Hematopoietic multipotent progenitor cell treated with erythropoietin and hydrocortisone succinate and interleukin-3 and kit ligand, for 15 days (in vitro differentiated cells): ENCODE measurements around the gene PON2.

Experiments
- DNase-seq: peaks from one replicate; pipeline ENCODE4 v3.0.0-alpha.2; 2015; ENCODE audit warnings: low spot score

Gene PON2

DNA sequence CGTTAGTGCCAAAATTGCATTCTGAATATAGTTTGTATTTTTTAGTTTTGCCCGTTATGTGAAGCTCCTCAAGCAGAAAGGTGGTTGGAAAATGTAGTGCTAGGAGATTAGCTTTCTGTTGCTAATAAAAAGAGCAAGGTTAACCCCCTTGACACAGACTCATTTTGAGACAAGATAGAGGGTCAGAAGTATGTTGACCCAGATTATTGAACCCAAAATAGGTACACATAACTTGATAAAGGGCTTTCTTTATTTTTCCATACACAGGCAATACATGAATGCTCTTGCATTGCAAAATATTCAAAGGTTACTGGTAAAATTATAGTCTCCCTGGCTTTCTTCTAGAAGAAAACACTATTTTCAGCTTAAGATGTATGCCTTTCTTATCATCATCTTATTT lies 10.0 kb upstream of the PON2 start:
- no peak for DNase-seq

DNA sequence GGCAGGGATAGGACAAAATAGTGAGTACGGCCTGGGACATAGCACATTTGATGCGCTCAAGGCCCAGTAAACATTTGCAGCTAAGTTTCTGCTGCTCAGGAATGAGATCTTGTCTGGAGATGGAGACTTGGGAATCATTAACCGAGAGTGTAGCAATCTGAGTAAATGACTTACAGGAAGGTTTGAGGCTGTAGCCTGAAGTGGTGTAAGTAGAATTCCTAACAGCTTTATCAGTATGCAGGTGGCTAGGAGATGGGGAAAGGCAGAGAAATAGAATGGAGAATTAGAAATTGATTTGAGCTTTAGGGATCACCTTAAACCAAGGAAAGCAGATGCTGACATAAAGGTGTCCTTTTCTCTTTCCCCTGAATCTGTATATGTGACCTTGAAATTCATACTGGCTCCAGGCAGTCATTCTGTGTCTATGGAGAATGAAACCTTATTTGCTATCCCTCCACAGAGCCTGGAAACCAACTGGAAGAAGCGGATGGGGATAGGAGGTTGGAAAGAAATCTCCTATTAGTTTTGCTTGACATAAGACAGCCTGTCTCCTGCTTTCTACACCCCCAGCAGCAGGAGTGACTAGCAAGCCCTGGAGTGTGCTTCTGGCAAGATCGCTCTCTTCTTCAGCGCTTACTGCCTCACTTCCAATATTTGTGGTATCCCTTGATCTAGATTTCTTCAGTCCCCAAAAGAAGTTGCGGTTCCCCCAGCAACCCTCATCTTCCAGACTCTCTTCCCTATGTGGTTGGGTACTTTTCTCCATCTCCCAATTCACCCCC lies 6.4 kb upstream of the PON2 start:
- DNase-seq = no peak

DNA sequence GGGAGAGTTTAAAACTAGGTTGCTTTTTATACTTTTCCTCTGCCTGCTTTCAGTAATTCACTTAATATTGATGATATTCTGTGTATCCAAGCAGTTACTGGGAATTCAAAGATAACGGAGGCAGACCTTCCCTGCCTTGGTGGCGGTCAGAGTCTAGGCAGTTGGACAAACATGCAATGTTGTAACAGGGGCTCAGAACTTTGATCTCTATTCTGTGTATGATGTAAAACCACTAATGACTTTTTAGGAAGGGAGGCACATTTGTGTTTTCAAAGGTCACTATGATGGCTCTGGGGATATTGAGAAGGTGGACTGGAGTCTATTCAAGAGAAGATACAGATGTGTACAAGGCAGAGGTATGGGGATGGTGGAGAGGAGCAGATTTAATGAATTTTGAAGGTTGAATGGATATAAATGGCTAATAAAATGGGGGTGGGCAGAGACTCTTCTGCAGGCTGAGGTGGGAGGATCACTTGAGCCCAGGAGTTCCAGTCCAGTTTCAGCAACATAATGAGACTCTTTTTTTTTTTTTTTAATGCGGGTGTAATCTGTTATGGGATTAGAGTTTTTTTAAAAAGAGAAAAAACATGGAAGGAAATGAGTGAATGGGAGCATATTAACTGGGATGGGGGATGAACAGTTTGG lies 5.7 kb upstream of the PON2 start:
- DNase-seq = no peak

DNA sequence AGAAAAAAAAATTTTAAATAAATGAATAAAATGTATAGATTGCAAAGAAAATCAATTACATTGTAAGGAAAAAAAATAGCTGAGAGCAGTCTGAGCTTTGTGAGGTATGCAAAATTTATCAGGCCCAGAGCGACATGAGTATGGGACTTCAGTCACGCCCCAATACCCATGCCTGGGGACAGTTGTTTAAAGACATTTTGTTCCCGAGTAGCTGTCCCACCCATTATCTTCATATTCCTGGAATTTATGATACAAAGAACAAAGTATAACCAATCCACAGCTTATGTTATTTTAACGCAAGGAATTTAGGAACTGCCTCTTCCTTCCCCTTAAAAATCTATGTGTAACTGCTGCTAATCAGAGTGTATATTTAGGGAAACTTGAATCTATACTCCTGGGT lies 1.6 kb upstream of the PON2 start:
- DNase-seq = no peak

DNA sequence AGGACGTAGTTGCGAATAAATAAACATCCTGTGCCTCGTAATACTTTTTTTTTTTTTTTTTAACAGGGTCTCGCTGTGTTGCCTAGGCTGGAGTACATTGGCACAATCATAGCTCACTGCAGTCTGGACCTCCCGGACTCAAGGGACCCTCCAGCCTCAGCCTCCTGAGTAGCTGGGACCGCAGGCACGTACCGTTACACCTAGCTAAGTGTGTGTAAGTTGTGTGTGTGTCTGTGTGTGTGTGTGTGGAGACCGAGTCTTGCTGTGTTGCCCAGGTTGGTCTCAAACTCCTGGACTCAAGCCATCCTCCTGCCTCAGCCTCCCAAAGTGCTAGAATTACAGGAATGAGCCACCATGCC lies 573 bp upstream of the PON2 start:
- DNase-seq = no peak

DNA sequence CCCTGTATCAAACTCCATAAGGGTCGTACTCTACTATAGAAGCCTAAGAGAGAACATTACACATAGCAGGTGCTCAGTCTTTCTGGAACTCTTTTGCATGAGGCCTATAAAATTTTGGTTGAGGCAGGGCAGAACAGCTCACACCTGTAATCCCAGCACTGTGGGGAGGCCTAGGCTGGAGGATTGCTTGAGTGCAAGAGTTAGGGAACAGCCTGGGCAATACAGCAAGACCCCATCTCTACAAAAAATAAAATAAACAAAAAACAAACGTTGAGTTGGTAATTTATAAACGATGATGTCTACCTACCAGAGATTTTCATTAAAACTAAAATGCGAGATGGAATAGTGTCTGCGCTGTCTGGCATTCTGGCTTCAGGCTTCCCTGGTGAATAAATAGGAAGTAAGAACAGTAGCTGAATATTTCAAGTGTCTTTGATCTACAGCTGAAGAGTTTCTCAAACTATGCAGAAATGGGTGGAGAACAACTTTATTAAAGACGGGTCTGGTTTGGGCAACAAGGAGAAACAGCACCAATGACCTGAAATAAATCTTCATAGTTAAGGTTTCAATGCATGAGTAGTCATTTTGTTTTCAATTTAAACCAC lies 774 bp downstream of the PON2 start:
- DNase-seq = no peak

DNA sequence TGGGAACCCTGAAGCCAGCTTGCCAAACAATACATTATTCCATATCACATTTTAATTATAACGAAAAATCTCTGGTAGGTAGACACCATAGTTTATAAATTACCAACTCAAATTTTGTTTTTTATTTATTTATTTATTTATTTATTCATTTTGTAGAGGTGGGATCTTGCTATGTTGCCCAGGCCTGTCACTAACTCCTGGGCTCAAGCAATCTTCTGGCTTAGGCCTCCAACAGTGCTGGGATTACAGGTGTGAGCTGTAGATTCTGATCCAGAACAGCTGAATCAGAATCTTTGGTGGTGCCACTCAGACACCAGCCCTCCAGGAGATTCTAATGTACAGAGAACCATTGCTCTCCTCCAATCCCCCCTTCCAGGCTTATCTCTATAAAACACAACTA lies 1.7 kb downstream of the PON2 start:
- no peak for DNase-seq

DNA sequence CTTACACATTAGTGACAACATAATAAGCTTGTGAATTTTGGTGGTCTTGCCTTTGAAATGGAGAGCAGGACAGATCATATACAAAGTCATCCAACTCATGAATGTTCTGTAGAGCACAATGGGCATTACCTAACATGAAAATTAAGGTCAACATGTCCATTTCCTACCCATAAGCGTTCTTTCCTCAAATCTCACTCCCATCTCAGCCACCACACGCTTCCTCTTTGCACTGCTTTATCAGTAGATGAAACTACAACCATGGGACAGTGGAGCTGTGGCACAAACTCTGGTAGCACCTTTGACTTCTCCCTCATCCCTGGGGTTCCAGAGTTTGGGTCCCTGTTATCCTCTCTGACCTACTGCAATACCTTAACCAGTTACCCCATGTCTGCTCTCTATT lies 2.2 kb downstream of the PON2 start:
- DNase-seq = no peak

DNA sequence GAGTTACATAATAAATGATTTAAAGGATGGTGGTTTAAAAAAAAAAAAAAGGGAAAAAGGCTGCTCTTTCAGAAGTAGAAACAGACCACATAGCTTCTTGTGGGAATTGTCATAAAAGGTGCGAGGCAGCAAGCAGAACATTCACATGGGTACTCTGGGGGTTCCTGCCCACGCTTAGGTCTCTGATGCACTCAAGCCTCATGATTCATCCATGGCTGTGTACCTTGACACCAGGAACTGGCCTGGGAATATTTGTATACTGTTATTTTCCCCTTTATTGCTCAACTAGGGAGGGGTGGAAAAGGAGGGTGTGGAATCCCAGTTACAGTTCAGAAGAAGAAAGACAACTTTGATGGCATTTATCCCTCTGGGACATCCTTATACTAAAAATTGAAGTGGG lies 4.0 kb downstream of the PON2 start:
- DNase-seq = no peak

DNA sequence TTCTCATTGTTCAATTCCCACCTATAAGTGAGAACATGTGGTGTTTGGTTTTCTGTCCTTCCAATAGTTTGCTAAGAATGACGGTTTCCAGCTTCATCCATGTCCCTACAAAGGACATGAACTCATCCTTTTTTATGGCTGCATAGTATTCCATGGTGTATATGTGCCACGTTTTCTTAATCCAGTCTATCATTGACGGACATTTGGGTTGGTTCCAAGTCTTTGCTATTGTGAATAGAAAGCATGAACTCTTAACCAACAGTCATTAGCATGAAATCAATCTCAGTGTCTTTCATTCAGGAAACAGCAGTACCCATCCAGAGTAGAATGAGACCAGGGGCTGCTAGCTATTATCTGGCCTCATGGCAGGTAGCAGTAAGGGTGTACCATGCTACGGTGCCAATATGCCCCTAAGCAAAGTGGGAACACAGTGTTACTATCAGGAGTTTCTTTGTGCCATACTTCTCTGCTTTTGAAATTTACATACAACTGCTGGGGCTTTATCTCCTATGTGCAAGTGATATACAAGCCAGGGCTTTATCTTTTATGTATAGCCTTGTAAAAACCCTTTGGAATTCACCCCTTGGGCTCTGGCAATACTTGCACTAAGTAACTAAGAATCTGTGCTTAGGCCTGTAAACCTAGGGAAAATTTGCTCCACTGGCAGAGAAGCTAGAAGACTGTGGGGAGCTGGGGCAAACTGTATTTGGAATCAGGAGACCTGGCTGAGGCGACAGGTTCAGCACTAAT lies 5.4 kb downstream of the PON2 start:
- no peak for DNase-seq

DNA sequence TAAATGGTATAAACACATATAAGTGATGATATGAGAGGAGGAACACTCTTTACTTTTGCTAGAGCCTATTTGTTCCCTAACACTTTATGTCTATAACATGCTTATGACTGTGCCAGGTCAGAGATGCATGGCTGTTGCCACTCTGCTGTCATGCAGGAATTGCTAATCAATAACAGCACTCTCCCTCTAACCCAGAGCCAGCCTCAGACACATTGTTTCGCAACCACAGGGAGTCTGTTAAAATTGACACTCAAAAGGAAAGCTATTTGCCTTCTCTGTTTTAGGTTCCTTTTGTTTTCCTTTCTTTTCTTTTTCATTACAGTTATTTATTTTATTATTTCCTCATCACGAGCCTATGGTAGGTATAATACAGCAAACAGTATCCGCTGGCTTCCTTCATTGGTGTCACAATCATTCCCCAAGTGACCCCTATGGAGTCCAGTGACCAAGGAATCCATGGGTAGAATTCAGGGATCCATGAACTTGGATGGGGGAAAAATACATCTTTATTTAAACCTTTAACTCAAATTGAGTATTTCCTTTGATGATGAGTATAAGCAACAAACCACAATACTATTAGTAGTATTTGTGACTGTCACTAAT lies 6.8 kb downstream of the PON2 start:
- no peak for DNase-seq

DNA sequence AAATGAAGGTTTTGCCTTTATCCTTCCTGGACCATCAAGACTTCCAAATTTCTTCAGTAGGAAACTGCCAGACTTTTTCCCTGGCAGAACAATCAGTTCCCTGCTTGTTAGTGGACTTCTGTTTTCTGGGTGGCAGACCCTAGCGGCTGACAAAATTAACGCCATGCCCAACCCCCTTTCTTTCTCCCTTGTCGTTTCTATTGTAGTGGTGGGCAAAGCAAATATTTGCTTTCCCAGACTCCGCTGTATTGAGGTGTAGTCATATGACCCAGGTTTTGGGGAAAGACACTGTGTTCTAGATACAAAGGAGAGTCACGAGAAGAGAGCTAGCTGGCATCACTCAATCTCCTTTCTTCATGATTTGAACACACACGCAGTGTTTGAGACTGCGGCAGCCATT lies 7.7 kb downstream of the PON2 start:
- no peak for DNase-seq

DNA sequence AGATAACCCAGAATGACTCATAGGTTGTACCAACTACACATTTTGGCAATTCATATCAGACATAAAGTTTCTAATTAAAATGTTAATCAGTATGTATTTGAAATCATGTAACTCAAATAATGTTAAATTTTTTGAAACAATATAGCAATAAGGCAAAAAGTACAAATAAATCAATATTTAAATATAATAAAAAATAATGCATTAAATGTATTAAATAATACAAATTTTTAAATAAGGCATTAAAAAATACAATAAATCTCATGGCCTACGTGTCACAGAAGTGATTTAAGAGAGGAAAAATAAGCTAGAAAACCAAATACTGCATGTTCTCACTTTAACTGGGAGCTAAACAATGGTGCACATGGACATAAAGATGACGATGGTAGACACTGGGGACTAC lies 9.1 kb downstream of the PON2 start:
- DNase-seq = no peak

DNA sequence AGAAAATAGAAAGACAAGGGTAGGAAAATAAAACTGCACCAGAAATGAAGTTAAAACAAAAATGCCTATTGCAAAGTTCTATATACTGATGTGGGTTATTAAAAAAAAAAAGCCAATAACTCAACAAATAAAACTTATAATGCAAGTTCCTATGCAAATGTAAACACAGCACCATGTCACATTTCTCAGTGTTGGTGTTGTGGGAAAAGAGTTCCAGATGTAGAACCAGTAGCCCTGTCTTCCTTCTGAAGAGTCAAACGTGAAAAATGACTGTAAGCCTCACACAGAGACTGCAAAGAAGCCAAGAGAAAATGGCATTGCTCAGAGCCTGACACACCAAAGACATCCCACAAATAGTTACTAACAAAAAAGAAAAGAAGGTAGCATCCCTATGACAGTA lies 10.1 kb downstream of the PON2 start:
- no peak for DNase-seq

DNA sequence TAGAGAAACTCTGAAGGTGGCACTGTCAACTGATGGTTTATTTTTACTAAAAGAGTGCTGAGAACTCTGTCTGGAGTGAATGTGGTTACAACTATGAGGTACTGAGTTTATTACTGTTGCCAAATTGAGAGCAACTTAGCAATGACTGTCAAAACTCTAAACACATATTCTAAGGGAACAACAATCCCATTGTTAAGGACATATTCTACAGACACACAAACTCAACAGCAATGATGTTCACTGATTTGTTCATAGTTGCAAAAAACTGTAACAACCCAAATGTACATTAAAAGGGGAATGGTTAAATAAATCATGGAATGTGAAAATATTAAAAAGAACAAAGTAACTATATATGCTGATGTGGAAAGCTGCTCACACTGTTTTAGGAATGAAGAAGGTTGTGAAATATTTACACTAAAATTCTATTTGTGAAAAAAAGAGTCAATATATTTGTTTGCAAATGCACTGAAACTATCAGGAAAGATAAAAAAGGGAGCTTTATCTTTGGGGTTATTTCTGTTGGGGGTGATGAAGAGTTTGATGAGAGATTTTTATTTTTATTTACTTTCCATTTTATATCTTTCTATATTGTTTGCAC lies 12.9 kb downstream of the PON2 start:
- DNase-seq = no peak

DNA sequence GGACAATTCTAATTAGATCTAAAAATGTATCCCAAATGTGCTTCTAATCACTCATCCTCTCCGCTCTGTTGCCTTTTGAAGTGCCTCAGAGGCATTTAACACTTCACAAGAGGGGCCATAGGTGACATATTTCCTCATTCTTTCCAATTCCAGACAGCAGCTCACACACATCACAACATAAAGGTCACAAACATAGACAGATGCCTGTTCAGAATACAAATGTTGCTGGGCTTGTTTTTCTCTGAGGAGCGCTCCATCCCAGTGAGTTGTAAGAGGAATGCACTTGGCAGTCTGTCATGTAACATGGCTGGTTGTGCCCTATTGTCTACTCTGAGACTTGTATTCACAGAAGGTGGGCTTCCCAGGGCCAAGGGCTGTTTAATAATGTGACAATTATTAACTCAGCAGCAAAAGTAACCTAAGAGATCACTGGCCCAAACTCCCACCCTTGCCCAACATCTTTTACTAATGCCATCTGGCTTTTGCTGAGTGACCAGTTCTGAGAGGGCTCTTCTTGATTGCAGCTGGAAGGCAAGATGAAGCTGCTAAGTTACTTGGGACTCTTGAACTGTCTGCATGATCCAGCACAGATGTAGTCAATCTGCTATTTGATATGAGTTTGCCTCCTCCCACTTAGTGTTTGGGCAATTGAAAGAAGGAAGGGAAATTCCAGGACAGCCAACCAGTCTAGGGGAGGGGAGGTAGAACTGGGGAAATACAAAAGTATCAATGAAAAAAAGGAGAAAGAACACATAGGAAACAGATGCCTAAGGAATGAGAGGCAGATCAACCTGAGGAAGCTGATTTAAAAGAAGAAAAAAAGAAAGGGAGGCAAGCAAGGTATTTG lies 13.6 kb downstream of the PON2 start:
- no peak for DNase-seq

DNA sequence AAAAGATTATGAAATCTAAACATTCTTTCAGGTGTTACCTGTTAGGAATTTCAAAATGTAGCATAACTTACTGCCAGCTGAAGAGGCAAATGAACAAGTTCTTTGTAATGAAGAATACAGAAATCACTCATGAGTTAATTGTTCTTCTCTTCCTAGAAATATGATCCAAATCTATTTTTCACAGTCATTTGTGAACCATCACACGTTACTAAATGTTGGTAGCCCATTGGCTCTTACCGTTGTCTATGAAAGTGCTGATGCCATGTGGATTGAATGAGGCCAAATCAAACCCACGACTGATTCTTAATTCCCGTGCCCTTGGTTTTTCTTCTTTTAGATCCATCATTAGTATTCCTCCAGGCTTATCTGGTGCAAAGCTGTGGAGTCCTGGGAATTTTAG lies 22.8 kb downstream of the PON2 start:
- DNase-seq = no peak

DNA sequence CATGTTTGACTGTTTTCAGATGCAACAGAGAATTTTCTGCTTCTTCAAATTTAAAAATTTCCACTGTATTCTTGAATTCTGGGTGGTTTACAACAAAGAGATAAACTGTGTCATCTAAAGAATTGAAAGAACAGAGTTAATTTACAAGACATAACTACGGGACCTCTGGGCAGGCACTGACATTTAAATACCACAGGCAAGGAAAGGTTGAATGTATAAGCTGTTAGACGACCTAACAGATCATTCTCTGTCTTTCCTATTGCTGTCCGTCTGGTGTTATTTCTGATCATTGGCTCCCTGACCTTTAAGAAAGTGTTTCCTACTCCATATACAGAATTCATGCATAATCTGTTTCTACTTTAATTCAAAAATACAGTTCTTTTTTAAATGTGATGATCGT lies 23.2 kb downstream of the PON2 start:
- DNase-seq = no peak

DNA sequence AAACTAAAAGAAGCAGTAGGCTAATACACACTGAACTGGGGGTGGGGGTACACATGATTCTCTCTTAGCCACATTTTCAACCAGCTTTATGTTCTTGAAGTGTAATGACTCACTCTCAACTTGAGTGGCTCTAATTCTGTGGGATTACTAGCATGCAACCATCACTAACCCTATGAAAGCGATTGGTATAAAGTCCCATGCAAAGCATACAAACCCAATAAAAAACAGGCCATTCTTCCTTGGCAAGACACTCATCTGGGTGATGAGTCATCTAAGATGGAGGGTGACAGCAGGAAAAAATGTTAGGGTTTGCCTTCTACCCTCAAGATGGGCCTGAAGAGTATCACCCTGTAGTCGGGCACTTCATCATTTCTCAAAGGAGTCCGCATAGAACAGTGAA lies 23.8 kb downstream of the PON2 start:
- no peak for DNase-seq

DNA sequence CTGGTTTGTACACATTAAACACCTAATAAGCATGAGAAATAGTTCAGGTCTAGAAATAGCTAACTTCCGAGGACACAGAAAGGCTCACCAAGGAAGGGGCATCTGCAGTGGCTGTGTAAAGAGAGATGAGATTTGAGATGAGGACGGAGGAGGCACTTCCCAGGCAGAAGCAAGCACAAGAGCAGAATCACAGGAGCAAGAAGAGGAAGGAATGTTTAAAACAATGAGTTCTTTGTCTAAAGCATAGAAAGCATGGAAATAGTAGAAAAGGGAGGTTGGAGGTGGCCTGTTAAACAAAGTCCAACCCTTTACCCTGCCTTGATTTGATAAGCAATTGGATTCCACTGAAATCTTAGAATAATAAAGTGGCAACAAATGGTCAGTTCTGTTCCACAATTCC lies 27.1 kb downstream of the PON2 start:
- DNase-seq = no peak

DNA sequence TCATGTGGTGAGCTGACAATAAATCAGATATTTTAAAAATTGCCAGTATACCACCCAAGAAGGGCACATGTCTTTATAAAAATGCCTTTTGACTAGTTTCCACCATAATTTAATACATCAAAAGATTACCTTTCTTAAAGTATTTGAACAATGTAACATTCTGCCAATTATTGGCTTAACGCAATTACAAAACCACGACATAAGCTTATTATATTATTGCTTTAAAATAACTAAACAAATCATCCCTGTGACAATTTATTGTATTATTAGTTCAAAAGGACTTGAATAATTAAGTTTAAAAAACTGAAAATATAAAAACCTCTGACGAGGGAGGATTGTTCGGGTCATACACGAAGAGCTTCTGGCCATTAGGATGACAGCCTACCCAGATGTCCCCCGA lies 29.0 kb downstream of the PON2 start:
- DNase-seq = no peak
